ENCODE results near the gene PPP1R11. TPM values are rescaled to one million over a fixed set of nuclear protein-coding genes. Genes with fewer than 3 reads are reported as not detected.
A peak's percentile ranks its signal among the peaks of the same experiment; 100 is the strongest.

Gene PPP1R11
- total and polyA plus RNA-seq, 2 of the 13 experiments (the other 11 are each of a cell fraction or from before 2014, with no cell fraction given): 32.1 to 58.9 TPM

DNA sequence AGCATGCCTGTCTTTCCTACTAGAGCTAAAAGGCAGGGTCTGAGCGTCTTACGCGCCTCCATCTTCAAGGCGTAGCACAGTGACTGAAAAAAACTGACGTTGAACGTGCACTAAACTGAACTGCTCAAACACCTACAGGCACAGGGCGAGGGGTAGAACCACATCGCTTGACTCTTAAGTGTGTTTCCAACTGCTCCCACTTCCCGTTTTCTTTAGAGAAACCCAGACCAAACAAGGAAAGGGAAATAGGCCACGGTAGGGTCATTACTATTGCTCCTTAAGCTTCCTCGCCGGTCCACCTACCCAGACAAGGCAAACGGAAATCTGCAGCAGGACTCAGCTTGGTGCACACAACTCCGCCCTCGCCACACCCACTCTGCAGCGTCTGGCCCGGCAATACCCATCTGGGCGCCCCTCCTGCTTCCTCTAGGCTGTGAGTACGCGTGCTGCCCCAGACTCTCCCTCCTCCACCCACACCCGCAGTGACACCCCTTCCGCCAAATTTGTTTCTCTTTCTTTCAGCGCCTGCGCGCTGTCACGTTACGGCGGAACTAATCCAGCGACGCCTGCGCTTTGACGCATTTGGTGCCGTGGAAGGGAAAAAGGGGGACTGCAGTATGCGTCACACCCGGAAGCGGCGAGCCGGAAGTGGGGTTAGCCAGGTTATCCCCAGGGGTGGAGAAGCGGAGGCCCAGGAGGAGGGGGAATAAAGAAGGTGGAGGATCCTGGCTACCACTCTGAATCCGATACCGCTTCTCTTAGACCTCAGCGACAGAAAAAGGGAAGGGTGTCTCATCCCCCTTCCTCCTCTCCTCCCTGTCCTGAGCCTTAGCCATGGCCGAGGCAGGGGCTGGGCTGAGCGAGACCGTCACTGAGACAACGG lies at the start of gene PPP1R11 (continued):
- TF ChIP-seq, protein P1, sequence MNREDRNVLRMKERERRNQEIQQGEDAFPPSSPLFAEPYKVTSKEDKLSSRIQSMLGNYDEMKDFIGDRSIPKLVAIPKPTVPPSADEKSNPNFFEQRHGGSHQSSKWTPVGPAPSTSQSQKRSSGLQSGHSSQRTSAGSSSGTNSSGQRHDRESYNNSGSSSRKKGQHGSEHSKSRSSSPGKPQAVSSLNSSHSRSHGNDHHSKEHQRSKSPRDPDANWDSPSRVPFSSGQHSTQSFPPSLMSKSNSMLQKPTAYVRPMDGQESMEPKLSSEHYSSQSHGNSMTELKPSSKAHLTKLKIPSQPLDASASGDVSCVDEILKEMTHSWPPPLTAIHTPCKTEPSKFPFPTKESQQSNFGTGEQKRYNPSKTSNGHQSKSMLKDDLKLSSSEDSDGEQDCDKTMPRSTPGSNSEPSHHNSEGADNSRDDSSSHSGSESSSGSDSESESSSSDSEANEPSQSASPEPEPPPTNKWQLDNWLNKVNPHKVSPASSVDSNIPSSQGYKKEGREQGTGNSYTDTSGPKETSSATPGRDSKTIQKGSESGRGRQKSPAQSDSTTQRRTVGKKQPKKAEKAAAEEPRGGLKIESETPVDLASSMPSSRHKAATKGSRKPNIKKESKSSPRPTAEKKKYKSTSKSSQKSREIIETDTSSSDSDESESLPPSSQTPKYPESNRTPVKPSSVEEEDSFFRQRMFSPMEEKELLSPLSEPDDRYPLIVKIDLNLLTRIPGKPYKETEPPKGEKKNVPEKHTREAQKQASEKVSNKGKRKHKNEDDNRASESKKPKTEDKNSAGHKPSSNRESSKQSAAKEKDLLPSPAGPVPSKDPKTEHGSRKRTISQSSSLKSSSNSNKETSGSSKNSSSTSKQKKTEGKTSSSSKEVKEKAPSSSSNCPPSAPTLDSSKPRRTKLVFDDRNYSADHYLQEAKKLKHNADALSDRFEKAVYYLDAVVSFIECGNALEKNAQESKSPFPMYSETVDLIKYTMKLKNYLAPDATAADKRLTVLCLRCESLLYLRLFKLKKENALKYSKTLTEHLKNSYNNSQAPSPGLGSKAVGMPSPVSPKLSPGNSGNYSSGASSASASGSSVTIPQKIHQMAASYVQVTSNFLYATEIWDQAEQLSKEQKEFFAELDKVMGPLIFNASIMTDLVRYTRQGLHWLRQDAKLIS (CRISPR knock-in tag; IDR thresholded peaks at IDR 0.05): no peak
- TF ChIP-seq PHB2 (IDR thresholded peaks at IDR 0.05; ENCODE audit: partially characterized antibody): no peak
- TF ChIP-seq, protein P2, sequence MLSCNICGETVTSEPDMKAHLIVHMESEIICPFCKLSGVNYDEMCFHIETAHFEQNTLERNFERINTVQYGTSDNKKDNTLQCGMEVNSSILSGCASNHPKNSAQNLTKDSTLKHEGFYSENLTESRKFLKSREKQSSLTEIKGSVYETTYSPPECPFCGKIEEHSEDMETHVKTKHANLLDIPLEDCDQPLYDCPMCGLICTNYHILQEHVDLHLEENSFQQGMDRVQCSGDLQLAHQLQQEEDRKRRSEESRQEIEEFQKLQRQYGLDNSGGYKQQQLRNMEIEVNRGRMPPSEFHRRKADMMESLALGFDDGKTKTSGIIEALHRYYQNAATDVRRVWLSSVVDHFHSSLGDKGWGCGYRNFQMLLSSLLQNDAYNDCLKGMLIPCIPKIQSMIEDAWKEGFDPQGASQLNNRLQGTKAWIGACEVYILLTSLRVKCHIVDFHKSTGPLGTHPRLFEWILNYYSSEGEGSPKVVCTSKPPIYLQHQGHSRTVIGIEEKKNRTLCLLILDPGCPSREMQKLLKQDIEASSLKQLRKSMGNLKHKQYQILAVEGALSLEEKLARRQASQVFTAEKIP (CRISPR knock-in tag; IDR thresholded peaks at IDR 0.05; ENCODE audit: borderline replicate concordance): no peak
- TF ChIP-seq, protein P3, sequence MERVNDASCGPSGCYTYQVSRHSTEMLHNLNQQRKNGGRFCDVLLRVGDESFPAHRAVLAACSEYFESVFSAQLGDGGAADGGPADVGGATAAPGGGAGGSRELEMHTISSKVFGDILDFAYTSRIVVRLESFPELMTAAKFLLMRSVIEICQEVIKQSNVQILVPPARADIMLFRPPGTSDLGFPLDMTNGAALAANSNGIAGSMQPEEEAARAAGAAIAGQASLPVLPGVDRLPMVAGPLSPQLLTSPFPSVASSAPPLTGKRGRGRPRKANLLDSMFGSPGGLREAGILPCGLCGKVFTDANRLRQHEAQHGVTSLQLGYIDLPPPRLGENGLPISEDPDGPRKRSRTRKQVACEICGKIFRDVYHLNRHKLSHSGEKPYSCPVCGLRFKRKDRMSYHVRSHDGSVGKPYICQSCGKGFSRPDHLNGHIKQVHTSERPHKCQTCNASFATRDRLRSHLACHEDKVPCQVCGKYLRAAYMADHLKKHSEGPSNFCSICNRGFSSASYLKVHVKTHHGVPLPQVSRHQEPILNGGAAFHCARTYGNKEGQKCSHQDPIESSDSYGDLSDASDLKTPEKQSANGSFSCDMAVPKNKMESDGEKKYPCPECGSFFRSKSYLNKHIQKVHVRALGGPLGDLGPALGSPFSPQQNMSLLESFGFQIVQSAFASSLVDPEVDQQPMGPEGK (CRISPR knock-in tag; IDR thresholded peaks at IDR 0.05): peak; percentile 83
- TF ChIP-seq ZNF138 (CRISPR knock-in tag; IDR thresholded peaks at IDR 0.05; ENCODE audit: low read depth): no peak
- TF ChIP-seq, protein P4, sequence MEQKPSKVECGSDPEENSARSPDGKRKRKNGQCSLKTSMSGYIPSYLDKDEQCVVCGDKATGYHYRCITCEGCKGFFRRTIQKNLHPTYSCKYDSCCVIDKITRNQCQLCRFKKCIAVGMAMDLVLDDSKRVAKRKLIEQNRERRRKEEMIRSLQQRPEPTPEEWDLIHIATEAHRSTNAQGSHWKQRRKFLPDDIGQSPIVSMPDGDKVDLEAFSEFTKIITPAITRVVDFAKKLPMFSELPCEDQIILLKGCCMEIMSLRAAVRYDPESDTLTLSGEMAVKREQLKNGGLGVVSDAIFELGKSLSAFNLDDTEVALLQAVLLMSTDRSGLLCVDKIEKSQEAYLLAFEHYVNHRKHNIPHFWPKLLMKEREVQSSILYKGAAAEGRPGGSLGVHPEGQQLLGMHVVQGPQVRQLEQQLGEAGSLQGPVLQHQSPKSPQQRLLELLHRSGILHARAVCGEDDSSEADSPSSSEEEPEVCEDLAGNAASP (CRISPR knock-in tag; IDR thresholded peaks at IDR 0.05; ENCODE audit: borderline replicate concordance): no peak; the same call in 1 of the 2 replicates
- TF ChIP-seq, protein P5, sequence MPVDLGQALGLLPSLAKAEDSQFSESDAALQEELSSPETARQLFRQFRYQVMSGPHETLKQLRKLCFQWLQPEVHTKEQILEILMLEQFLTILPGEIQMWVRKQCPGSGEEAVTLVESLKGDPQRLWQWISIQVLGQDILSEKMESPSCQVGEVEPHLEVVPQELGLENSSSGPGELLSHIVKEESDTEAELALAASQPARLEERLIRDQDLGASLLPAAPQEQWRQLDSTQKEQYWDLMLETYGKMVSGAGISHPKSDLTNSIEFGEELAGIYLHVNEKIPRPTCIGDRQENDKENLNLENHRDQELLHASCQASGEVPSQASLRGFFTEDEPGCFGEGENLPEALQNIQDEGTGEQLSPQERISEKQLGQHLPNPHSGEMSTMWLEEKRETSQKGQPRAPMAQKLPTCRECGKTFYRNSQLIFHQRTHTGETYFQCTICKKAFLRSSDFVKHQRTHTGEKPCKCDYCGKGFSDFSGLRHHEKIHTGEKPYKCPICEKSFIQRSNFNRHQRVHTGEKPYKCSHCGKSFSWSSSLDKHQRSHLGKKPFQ (CRISPR knock-in tag; IDR thresholded peaks at IDR 0.05; ENCODE audit: insufficient replicate concordance): no peak
- no peak for TF ChIP-seq ZNF446 (CRISPR knock-in tag; IDR thresholded peaks at IDR 0.05)
- peak; percentile 75; the same call in 1 of the 2 replicates for TF ChIP-seq ZBTB38 (CRISPR knock-in tag; IDR thresholded peaks at IDR 0.05)
- TF ChIP-seq, protein P6, sequence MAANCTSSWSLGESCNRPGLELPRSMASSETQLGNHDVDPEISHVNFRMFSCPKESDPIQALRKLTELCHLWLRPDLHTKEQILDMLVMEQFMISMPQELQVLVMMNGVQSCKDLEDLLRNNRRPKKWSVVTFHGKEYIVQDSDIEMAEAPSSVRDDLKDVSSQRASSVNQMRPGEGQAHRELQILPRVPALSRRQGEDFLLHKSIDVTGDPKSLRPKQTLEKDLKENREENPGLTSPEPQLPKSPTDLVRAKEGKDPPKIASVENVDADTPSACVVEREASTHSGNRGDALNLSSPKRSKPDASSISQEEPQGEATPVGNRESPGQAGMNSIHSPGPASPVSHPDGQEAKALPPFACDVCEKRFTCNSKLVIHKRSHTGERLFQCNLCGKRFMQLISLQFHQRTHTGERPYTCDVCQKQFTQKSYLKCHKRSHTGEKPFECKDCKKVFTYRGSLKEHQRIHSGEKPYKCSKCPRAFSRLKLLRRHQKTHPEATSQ (CRISPR knock-in tag; IDR thresholded peaks at IDR 0.05; ENCODE audit: borderline replicate concordance): peak; percentile 93
- TF ChIP-seq KLF9 (CRISPR knock-in tag; IDR thresholded peaks at IDR 0.05; ENCODE audit: low read depth): peak; percentile 93
- TF ChIP-seq ZNF383 (CRISPR knock-in tag; IDR thresholded peaks at IDR 0.05; ENCODE audit: borderline replicate concordance): 0 out of 2 replicates have a peak, but pooled peaks have one; percentile 46
- no peak for TF ChIP-seq SMARCE1 (IDR thresholded peaks at IDR 0.05; ENCODE audit: borderline replicate concordance)
